Measurements from ENCODE around the gene OR2V1.

The OR2V1 gene

DNA sequence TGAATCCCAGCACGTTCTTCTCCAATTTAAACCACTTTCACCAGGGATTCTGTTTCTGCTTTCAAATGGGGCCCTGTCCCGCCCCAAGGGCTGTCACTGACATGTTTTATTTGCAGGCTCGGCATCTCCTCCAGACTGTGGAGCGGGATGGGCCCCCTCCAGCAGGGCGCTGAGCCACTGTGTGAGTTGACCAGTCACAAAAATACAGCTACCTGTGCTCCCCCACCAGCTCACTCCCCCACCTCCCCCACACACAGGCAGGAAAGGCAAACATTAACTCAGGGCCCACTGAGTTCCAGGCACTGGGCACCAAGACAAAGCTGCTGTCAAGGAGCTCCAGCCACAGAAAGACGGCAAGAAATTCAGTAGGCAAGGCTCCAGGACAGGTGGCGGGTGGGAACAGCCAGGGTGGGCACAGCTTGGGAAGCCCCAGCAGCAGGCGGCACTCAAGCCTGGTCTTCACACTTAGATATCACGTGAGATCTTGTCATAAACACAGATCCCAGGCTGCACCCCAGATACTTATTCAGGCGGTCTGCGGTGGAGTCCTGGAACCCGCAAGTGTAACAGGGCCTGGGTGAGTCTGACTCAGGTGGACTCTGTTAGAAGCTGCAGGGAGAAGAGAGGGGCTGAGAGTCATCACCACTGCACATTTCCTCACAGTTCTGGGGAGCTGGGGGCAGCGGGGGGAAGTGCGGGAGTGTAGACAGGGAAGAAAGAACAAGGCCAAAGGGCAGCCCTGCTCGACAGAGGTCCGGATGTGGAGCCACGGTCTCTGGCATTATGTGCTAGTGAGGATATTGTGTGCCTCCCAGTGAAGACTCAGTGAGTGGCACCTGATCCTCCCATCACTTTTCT, 44.7 kb downstream of the OR2V1 start:
- no peaks in the 10 kb centered on the region for H4K20me1 ChIP-seq
- TF ChIP-seq Cebpa-rat (IDR thresholded peaks at IDR 0.05): no peak
- H3K9ac ChIP-seq: no peak overlapping the region
- no peak overlapping the region for H3K4me3 ChIP-seq
- H3K36me3 ChIP-seq: no peaks in the 10 kb centered on the region
- H3K4me2 ChIP-seq: peak overlapping the region in 3 of 11 experiments; percentile 59 to 77 (median 71); a peak in 6 of 22 replicates
- no peaks in the 10 kb centered on the region for H3K27me3 ChIP-seq
- peaks cover 0 to 29% (median 7%) of the 10 kb centered on the region in 10 experiments; a peak in 10 of 20 replicates for H3K4me1 ChIP-seq
- H3K9me3 ChIP-seq (replicated peaks in 1 of 11): no peaks in the 10 kb centered on the region
- H3K27ac ChIP-seq: peak overlapping the region in 5 of 11 experiments; percentile 58 to 69 (median 63); a peak in 6 of 22 replicates

GRCh38 chr5:181084621-181085195, 46.3 kb downstream of the OR2V1 start:
- Histone ChIP-seq H3K4me2 (0 out of 22 replicates have a peak overlapping the region, but pooled peaks of 1 of the 11 experiments have one; percentile 15), H4K20me1 (no peaks in the 10 kb centered on the region), H3K9ac (no peak overlapping the region)

DNA sequence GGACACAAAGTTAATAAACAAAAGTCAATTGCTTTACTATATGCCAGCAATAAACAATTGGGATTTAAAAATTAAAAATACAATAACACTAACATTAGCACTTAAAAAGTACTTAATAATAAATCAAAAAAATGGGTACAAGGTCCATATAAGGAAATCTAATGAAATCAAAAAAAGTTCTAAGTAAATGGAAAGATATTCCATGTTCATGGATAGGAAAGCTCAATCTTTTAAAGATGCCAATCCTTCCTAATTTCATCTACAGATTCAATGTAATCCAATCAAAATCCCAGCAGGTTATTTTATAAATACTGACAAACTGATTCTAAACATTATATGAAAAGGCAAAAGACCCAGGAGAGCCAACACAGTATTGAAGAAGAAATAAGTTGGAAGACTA, 49.0 kb downstream of the OR2V1 start:
- peaks cover 0 to 15% (median 1%) of the 10 kb centered on the region in 10 experiments; a peak in 10 of 20 replicates for H3K4me1 ChIP-seq
- no peaks in the 10 kb centered on the region for H4K20me1 ChIP-seq
- H3K9ac ChIP-seq: no peak overlapping the region
- H3K4me2 ChIP-seq: no peak overlapping the region
- no peak overlapping the region for H3K27ac ChIP-seq
- H3K36me3 ChIP-seq: no peaks in the 10 kb centered on the region
- H3K9me3 ChIP-seq (replicated peaks in 1 of 11): peaks cover under 1 to 5% (median 3%) of the 10 kb centered on the region in 11 experiments; a peak in 16 of 22 replicates
- H3K27me3 ChIP-seq: no peaks in the 10 kb centered on the region
- no peak overlapping the region for H3K4me3 ChIP-seq
- TF ChIP-seq Cebpa-rat (IDR thresholded peaks at IDR 0.05): no peak

More at GRCh38 chr5:181084621-181085195, 46.3 kb downstream of the OR2V1 start:
- TF ChIP-seq Cebpa-rat (IDR thresholded peaks at IDR 0.05): no peak
- Histone ChIP-seq H3K4me1 (peaks cover 0 to 29% (median 7%) of the 10 kb centered on the region in 10 experiments; a peak in 10 of 20 replicates), H3K27me3 (no peaks in the 10 kb centered on the region), H3K27ac (no peak overlapping the region), H3K36me3 (no peaks in the 10 kb centered on the region), H3K9me3 (replicated peaks in 1 of 11) (no peaks in the 10 kb centered on the region), H3K4me3 (no peak overlapping the region)

DNA sequence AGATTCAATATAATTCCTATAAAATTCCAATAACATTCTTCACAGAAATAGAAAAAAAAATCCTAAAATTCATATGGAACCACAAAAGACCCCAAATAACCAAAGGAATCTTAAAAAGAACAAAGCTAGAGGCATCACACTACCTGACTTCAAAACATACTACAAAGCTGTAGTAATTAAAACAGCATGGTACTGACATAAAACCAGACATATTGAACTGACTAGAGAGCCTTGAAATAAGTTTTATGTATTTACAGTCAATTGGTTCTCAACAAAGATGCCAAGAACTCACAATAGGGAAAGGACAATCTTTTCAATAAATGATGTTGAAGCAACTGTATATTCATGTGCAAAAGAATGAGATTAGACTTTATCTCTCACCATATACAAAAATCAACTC, 54.0 kb downstream of the OR2V1 start:
- no peaks in the 10 kb centered on the region for H4K20me1 ChIP-seq
- H3K27me3 ChIP-seq: no peaks in the 10 kb centered on the region
- no peak overlapping the region for H3K4me2 ChIP-seq
- no peak overlapping the region for H3K9ac ChIP-seq
- no peaks in the 10 kb centered on the region for H3K36me3 ChIP-seq
- H3K9me3 ChIP-seq (replicated peaks in 1 of 11): peaks cover 4 to 15% (median 10%) of the 10 kb centered on the region in 11 experiments; a peak in 18 of 22 replicates
- no peak overlapping the region for H3K4me3 ChIP-seq
- TF ChIP-seq Cebpa-rat (IDR thresholded peaks at IDR 0.05): no peak
- no peak overlapping the region for H3K27ac ChIP-seq
- H3K4me1 ChIP-seq: no peaks in the 10 kb centered on the region

Data from BLaER1 treated with 17β-estradiol and CSF1 and Interleukin-3, amounts not matched to agents 10 nM and 100 nM (cell line).